AG04450 (cell line): ENCODE measurements around the gene PCIF1. TPM values are rescaled to one million over a fixed set of nuclear protein-coding genes. Genes with fewer than 3 reads are reported as not detected.

Experiments
- CTCF ChIA-PET: fragments of 300-600, 350-600 bp; formaldehyde crosslinking; extraction: SDS; loops from one replicate; lab custom pipeline; 2022; ENCODE audit warnings: antibody characterized with exemption, inconsistent platforms; lab: Charles Lee
- POLR2A ChIA-PET: fragments of 350-600 bp; formaldehyde crosslinking; extraction: SDS; loops from one replicate; lab custom pipeline; 2021; ENCODE audit warnings: antibody characterized with exemption, inconsistent platforms; lab: Yijun Ruan, JAX
- DNase-seq: peaks from one replicate; pipeline ENCODE4 v3.0.0-alpha.2; 2011; ENCODE audit warnings: low read depth, low spot score
- H3K27ac ChIP-seq: one replicate; pipeline ENCODE4 v1.5.1; 2012; ENCODE audit warnings: low read depth, low read length, control low read depth
- H3K27me3 ChIP-seq: one replicate; pipeline ENCODE4 v1.6.0; 2012; ENCODE audit warnings: low read length; ENCODE audit not compliant: control insufficient read depth, insufficient read depth
- H3K4me3 ChIP-seq: 2 replicates; pipeline ENCODE4 v1.5.1; 2011; ENCODE audit warnings: mild to moderate bottlenecking, low read depth, low read length, control low read depth
- H3K9me3 ChIP-seq: 2 replicates; pipeline ENCODE4 v1.5.1; 2012; ENCODE audit warnings: low read length; ENCODE audit not compliant: control insufficient read depth, insufficient read depth
- polyA plus RNA-seq: library from polyadenylated mRNA; depleted of rRNA; stranded (reverse); fragments of >200 nt; gene quantifications from 2 replicates; pipeline ENCODE4 v1.2.3, GENCODE V29; 2011
- TF ChIP-seq, protein P1 (sequence below): IDR thresholded peaks from 2 replicates; pipeline ENCODE4 v1.5.1; 2011; ENCODE audit warnings: low read depth, low read length, control low read depth, inconsistent platforms

The PCIF1 gene
- polyA plus RNA-seq, 1 experiment: 11.5 TPM

DNA sequence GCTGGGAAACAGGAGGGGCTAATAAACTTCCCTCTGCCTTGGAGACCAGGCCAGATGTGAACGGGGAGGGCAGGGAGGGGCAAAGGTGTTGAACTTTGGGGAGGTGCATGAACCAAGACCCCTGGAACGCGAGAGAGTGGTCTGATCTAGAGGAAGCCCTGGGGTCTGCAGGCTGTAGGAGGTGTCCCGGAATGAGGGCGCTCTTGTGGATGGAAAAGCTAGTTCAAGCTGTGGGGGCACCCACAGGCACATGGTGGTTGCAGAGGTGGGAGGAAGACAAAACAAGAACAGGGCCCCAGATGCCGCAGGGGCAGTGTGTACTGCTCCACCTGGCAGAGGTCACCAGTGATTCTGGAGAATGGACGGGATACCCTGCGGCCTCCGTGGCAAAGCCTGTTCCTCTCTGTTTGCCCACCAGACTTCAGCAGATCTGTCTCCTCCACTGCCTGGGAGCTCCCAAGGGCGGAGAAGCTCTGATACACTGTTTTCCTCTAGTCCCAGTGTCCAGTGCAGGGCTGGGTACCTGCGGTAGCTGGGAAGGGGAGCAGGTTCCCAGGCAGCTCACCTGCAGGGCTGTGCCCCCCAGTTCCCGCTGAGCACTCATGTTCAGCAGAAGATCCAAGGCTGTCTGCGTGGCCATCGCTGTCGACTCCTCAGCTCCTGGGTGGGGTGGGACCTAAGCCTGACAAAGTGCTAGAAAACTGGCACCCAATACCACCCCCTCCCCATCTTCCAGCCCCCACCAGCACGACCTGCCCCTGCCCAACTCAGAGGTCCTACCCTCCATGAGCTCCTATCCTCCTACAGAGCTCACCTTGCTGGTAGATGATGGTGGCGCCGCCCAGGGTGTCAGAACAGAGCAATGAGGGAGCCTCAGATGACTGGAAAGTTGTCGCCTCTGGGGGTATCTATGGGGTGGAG lies 22.8 kb downstream of the PCIF1 start:
- CTCF ChIA-PET: interaction anchor here (5.2 kb wide), 1 partner anchor 12 kb away, joined by 60 read pairs; no protein-coding TSS in a partner anchor
- POLR2A ChIA-PET: interaction anchor here (2.0 kb wide), 1 partner anchor 9 kb away, joined by 6 read pairs; no protein-coding TSS in a partner anchor
- no peak overlapping the region for H3K27ac ChIP-seq
- DNase-seq: no peak
- no peak overlapping the region for H3K4me3 ChIP-seq
- H3K27me3 ChIP-seq: no peaks in the 10 kb centered on the region
- TF ChIP-seq, protein P1, sequence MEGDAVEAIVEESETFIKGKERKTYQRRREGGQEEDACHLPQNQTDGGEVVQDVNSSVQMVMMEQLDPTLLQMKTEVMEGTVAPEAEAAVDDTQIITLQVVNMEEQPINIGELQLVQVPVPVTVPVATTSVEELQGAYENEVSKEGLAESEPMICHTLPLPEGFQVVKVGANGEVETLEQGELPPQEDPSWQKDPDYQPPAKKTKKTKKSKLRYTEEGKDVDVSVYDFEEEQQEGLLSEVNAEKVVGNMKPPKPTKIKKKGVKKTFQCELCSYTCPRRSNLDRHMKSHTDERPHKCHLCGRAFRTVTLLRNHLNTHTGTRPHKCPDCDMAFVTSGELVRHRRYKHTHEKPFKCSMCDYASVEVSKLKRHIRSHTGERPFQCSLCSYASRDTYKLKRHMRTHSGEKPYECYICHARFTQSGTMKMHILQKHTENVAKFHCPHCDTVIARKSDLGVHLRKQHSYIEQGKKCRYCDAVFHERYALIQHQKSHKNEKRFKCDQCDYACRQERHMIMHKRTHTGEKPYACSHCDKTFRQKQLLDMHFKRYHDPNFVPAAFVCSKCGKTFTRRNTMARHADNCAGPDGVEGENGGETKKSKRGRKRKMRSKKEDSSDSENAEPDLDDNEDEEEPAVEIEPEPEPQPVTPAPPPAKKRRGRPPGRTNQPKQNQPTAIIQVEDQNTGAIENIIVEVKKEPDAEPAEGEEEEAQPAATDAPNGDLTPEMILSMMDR: no peak
- no peaks in the 10 kb centered on the region; the same call in 1 of the 2 replicates for H3K9me3 ChIP-seq

GRCh38 chr20:45958593-45958992 lies 24.1 kb downstream of the PCIF1 start:
- POLR2A ChIA-PET: interaction anchor here (2.0 kb wide), 1 partner anchor 11 kb away, joined by 6 read pairs; no protein-coding TSS in a partner anchor
- Histone ChIP-seq H3K27ac (no peak overlapping the region), H3K4me3 (no peak overlapping the region), H3K9me3 (no peaks in the 10 kb centered on the region; the same call in 1 of the 2 replicates), H3K27me3 (no peaks in the 10 kb centered on the region)
- CTCF ChIA-PET: interaction anchor here (5.2 kb wide), 1 partner anchor 11 kb away, joined by 60 read pairs; no protein-coding TSS in a partner anchor
- TF ChIP-seq, protein P1: no peak
- DNase-seq: no peak

DNA sequence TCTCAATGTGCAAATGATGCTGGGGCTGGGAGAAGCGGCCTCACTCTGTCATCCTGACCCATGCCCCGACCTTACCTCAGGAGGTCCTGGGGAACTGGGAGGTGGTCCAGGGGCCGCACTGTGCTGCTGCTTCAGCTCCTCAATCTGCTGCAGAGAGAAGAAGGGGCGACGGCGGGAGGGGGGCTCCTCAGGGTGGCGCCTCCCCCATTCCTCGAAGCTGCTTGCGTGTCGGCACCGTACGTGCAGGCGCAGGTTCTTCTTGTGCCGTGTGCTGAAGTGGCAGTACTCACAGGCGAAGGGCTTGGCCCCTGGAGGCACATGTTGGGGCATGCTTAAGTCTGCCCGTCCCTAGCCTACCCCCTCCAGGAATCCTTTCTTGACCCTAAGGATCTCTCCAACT lies 24.6 kb downstream of the PCIF1 start:
- TF ChIP-seq, protein P1: no peak
- no peak for DNase-seq
- no peak overlapping the region for H3K27ac ChIP-seq
- H3K4me3 ChIP-seq: no peak overlapping the region
- ChIA-PET POLR2A (interaction anchor here (1.1 to 2.0 kb wide), 2 partner anchors 11 to 24 kb away, joined by 5 to 6 read pairs; no protein-coding TSS in a partner anchor), CTCF (interaction anchor here (0.6 to 5.2 kb wide), 2 partner anchors 11 to 119 kb away, joined by 3 to 60 read pairs; no protein-coding TSS in a partner anchor)
- no peaks in the 10 kb centered on the region; the same call in 1 of the 2 replicates for H3K9me3 ChIP-seq
- H3K27me3 ChIP-seq: no peaks in the 10 kb centered on the region

DNA sequence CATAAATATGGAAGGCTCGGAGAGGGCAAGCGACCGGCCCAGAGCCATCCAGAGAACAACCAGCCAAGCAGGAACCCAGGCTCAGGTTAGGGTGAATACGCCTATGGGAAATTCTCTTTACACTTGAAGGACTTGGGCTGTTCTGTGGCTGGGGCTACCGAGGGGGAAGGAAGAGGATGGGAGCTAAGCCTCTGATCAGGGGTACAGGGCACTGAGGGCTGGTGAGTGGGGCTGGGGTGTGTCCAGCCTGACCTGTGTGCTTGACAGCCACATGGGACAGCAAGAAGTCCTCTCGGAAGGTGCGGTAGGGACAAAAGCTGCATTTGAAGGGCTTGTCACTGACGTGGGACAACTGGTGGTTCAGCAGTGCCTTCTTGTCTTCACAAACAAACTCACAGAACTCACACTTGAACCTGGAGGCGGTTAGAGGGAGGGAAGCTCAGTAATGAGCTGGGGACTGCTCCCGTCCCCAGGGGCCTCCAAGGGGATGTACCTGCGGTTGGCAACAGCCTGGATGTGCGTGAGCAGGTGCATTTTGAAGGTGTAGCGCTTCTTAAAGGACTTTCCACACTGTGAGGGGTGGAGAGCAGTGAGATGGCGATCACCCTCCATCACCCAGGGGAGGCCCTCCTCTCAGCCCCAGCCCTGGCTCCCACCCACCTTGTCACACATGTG lies 25.6 kb downstream of the PCIF1 start:
- no peaks in the 10 kb centered on the region for H3K27me3 ChIP-seq
- ChIA-PET CTCF (interaction anchor here (1.1 to 5.2 kb wide), 2 partner anchors 10 to 161 kb away, joined by 3 to 60 read pairs; no protein-coding TSS in a partner anchor), POLR2A (interaction anchor here (1.1 kb wide), 1 partner anchor 25 kb away, joined by 5 read pairs; no protein-coding TSS in a partner anchor)
- DNase-seq: no peak
- TF ChIP-seq, protein P1: no peak
- H3K4me3 ChIP-seq: no peak overlapping the region
- H3K27ac ChIP-seq: no peak overlapping the region
- H3K9me3 ChIP-seq: no peaks in the 10 kb centered on the region; the same call in 1 of the 2 replicates
